GM18519 (cell line): ENCODE results near the gene EXOC6B.

Experiments used
- ATAC-seq: cut with Tn5 transposase; IDR thresholded peaks from one replicate; pipeline ENCODE4 v1.9.1; 2021; ENCODE audit warnings: mild to moderate bottlenecking, moderate library complexity; ENCODE audit not compliant: unreplicated experiment, low FRiP score

Gene EXOC6B

DNA sequence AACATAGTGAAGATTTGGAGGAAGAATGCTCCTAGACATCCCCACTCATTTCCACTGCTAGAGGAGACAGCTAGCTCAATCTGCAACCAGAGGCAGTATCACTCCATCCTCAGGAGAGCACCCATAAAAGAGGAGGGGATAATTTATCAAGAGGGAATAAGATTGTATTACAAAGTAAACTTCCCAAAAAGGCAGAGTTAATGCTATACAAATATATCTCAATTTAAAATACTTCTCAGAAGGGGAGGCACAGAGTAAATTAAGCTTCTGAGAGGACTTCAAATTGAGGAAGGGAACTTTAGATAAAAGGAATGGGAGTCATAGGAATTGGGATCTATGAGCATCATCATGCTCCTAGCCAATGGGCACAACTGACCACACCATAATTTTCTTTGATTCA is 29.1 kb downstream of the EXOC6B start:
- no peak for ATAC-seq

DNA sequence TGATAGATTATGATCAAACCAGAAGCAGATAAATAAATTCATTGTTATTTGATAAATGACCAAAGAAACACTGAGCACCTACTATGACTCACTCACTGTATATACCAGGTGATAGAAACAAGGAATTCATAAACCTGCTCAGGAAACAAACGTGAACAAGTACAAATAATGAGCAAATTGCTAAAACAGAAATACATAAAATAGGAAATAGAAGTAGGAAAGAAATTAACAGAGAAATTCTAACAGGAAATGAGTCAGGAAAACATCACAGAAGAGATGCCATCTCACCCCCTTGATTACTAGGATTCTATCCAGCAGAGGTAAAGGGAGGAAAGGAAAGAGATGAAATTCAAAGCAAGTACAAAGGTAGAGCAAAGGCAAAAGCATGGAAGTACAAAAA is 31.3 kb downstream of the EXOC6B start:
- no peak for ATAC-seq

DNA sequence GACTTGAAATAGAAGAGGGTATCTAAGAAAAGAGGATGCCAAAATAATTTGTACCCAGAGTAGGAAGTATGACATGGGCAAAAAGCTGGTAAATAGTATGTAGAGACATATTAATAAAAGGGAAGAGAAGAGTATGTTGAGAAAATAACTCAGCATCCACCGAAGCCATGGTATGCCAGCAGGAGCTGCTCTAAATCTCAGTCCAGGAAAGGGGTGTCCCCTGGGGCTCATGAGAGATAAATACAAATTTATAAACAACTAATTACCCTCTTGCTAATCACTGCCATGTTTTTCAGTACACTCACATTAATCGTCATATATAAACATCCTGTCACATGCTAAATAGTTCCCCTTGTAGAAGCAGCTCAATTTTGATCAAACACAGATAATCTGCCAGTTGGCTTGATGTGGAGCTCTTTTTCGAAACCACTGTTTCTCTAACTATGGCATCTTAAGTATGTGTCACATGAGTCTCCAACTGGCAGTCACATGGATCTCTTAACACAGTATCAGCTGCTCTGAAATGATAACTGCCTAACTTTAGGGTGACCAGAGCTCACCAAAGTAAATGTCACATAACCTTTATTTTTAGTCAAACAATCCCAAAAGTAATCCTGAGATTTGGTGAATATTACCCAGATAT is 31.9 kb downstream of the EXOC6B start:
- ATAC-seq, result no peak

DNA sequence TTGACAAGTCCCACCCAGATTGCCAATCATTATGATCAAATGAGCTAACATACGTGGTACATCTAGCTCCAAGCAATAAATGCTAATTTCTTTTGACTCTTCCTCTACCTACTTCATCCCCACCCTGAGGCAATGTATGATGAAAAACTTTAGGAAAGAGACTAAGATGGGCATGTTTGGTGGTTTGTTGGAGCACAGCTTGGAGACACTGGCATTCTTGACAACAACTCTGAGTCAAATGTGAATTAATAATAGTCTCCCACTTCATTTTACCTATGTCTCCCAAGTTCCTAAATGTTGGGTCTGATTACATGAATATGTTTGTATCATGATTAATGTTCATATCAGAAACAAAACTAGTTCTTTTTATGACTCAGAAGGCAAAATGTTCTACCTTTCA is 36.6 kb downstream of the EXOC6B start:
- ATAC-seq, result no peak

DNA sequence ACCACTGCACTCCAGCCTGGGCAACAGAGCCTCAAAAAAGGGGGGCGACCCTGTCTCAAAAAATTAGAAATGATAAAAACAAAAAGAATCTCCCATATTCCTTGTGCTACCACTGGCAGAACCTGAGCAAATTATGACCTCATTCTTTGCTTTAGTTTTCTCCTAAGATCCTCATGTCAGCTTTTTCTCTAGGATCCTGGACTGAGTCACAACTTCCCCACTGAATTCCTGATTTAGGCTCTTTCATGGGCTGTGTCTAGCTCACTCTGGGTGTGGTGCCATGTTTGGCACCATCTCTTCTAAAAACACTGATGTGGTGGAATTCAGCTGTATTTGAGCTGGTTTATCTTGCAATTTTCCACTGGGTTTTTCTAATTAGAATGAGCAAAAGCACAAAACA is 37.1 kb downstream of the EXOC6B start:
- ATAC-seq, result no peak

DNA sequence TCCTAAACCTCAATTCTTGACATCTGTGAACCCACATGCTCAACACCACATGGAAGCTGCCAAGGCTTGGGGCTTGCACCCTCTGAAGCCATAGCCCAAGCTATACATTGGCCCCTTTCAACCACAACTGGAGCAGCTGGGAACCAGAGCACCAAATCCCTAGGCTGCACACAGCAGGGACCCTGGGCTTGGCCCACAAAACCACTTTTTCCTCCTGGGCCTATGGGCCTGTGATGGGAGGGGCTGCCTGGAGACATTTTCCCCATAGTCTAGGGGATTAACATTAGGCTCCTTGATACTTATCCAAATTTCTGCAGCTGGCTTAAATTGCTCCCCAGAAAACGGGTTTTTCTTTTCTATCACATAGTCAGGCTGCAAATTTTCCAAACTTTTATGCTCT is 40.3 kb downstream of the EXOC6B start:
- ATAC-seq, result no peak

DNA sequence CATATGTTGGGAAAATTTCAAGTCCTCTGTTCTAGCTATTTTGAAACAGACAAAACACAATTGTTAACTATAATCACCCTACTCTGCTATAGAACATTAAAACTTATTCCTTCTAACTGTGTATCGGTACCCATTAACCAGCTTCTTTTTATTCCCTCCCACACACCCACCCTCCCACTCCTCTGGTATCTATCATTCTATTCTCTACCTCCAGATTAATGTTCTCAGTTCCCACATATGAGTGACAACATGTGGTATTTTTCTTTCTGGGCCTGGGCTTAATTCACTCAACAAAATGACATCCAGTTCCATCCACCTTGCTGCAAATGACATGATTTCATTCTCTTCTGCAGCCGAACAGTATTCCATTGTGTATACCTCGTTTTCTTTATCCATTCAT is 43.3 kb downstream of the EXOC6B start:
- ATAC-seq, result no peak

DNA sequence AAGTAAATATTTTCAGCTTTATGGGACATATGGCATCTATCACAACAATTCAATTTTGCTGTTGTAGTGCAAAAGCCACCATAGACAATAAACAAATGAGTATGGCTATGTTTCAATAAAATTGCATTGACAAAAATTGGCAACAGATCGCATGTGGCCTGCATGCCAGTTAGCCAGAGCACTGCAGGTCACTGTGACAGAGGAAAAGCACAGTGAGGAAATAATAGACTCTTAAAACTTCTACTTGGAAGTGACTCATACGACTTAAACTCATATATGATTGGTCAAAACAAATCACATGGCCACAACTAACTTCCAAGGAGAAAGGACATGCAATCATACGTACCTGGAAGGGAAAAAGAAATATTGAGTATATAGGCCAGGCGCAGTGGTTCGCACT is 44.4 kb downstream of the EXOC6B start:
- no peak for ATAC-seq

DNA sequence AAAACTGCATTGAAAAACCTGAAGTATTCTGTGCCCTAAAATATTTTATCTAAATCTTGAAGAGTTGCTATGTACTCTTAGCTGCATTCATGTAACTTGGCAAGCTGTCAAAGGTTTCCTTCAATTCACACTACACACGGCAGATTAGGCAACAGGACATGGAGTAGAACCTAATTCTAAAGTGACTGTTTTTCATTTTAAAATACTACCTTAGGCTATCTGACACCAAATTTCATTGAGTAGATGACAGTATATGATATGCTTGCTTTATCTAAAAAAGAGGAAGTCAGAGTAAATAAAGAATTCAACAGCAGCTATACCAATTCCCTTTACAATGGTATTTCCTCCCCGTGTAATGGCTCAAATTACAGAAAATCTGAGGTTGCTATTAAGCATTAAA is 45.4 kb downstream of the EXOC6B start:
- no peak for ATAC-seq

DNA sequence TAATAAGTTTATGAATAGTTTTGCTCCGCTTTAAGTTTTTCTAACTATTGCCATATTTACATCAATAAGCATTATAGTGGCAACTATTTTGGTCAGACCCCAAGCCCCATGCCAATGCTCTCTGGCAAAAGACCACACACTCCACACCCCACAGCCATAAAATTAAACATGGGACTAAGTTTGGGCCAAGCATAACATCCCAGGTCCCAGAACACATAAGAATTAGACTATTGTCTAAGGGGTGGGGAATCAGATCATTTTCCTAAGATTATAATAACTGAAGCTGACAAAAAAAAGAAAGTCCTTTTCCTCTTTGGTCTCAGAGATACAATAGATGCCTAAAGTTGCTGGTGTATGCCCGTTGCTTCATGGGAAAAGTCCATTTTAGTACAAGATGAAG is 46.3 kb downstream of the EXOC6B start:
- no peak for ATAC-seq

DNA sequence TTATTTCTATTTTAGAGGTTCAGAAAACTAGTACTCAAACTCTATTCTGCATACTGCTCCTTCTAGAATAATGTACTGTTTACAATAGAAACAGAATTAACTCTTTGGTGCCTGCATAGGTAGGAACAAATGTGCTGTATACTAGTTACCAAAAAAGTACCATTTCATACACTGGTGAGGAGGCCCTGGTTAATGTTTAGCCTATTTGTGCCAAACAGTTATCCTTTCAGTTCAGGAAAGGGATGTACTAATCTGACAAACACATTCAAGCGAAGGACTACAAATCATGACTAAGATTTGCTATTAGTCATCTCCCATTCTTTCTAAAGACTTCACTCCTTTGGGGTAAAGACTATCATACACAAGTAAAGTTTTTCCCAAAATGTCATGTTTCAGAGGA is 47.4 kb downstream of the EXOC6B start:
- ATAC-seq, result no peak

DNA sequence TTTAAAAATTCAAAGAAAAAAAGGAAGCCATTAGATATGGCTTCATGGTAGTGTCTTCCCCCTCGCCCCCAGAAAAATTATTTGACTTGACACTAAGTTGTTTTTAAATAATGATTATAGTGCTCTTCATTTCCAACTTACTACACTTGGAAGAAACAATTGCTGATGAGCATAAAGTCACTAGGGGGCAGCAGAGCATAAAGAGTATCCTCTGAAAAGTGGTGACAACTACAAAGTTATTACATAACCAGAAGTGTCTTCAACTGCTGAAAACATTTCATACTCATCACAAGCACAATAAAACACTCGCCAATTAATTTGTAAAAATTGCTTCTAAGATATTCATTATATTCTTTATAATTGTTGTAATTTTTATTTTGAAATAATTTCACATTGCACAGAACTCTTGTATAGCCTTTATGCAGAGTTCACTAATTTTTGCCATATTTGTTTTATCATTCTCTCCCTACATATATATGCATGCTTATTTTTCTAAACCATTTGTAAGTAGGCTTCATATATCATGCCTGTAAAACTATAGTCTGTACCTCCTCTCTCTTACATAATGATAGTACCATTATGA is 54.9 kb downstream of the EXOC6B start:
- no peak for ATAC-seq

DNA sequence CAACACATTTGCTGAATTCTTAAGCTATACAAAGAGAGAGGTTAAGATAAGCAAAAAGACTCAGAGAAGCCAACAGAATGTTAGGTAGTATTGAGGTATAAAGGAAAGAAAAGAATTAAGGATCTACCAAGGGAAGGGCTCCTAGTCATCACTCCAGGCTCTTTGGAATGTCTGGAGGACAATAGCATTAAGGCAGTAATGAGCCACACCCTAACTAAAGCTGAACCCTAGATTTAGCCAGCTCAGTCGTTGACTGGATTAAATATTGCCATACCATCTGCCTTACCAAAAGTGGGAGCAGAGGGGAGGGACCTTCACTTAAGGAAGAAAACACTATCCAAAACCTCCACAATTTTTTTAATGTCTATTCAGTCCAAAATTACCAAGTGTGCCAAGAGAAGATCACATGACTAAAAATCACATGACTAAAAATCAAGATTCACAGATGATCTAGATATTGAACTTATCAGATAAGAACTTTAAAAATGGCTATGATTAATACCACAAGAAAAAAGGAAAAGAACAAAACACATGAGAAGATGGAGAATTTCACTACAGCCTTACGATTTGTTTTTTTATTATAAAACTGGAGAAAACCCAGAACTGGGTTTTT is 59.7 kb downstream of the EXOC6B start:
- no peak for ATAC-seq

DNA sequence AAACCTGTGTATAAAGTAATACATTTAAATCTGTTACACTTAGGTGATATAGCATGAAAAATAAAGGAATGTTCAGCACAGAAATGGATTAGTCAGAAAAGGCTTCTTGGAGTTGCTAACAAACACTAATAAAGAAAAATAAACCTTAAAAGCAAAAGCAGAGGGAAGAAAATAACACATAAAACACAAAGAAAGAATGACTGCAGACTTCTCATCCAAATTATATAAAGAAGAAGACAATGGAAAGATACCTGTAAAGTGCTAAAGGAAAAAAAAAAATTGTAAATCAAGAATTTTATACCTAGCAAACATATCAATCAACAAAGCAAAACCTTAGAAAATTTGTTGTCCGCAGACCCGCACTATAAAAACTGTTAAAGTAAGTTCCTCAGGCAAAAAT is 63.6 kb downstream of the EXOC6B start:
- no peak for ATAC-seq

DNA sequence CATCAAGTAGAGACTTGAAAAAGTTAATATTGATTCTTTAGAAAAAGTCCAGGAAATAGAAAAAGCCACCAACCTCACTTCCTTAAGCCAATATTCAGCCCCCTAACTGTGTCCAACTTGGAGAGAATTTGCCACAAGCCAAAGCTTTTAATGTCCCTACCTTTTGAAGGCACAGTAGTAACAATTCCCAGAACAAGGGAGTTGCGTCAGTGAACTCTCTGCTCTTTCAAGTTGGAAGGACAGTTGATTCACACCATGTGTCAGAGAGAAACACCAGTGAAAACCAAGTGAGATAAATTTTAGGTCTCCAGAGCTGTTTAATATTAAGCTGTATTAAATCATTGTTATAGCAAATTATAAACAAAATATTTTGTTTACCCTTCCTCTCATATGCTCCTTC is 66.1 kb downstream of the EXOC6B start:
- ATAC-seq, result no peak

DNA sequence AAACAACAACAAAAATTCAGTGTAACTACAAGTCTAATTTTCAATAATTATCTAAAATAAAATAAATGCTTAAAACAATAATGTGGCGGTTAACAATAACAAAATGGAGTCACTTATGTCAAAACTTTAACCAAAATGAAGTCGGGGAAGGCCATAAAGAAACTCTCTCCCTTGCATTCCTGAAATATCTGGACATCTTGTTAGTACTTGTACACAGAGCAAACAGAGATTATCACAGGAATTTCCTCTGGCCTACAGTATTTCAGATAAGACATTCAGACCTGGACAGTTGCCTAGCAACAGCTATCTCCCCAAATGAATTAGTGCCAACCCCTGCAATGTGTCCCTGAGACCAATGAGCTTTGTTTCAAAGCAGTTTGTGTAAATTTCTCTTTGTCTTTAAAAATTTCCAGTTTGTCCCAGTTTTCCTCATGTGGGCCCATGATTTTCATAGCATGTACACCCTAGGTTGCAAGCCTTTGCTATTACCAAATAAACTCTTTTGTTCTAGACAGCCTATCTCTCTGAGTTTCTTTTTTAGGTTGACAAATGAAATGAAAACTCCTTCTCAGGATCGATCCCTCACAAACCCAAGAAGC is 68.6 kb downstream of the EXOC6B start:
- no peak for ATAC-seq

DNA sequence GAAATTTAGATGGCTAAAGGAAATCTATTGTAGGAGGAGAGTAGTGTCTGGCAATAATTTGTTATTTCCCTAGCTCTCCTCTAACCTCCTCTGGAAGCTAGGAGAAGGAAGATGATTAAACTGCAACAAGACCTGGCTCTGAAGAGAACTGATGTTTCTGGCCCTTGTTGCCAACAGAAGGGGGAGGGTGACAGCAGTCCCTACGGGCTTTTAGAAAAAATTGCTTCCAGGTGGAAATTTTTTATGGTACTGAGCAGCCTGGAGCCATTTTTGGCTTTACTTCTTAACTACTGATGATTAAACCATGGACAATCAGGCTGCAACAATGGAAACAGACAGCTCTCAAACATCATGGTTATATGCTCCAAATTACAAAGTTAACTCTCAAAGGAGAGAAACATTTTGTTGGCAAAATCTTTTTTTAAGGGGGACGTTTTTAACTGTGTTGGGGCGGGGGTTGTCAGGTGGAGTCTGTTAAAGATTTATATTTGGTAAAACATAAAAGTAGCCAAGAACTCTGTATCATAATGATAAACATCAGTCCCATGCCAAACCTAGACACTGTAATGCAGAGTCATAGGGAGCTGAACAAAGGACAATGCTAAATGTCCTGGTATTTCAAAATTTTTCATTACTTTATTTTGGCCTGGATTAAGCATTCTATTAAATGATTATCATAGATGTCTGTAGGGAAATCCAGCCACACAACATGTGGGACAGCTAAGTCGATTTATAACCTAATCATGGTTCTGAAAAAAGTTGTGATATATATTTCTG is 70.0 kb downstream of the EXOC6B start:
- no peak for ATAC-seq

DNA sequence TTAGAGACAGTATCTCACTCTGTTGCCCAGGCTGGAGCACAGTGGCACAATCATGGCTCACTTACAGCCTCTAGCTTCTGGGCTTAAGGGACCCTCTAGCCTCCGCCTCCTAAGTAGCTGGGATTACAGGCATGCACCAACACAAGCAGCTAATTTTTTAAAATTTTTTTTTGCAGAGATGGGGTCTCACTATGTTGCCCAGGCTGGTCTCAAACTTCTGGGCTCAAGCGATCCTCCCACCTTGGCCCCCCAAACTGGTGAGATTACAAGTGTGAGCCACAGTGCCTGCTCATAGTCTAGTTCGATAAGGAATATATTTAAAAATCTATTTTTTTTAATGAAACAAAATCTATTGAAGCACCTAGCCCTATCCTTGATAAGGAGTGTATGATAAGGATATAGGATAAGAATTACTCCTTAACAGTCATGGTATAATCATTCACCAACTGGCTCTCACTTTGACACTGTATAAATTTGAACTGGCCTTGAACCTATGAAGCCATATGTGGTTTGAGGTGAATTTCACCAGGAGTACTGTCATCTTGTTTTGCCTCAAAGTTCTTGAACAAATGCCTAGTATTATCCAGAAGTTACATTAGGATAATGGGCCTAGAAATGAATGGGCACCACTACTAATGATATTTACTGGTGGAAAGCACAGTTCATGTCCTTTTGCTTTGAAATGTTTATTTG is 71.1 kb downstream of the EXOC6B start:
- no peak for ATAC-seq

DNA sequence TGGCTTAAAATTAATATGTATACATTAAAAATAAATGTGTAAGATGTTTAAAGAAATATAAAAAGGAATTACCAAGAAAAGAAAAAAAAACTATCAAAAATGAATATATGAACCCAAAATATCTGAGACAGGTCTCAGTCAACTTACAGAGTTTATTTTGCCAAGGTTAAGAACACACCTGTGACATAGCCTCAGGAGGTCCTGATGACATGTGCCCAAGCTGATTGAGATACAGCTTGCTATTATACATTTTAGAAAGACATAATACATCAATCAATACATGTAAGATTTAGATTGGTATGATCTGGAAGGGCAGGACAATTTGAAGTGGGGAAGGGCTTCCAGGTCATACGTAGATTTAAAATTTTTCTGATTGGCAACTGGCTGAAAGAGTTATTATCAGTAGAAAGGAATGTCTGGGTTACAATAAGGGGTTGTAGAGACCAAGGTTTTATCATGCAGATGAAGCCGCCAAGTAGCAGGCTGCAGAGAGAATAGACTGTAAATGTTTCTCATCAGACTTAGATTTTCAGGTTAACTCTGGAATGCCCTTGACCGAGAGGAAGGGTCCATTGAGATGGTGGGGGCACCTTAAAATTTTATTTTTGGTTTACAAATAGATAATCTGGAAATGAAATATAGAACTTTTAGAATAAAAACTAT is 74.7 kb downstream of the EXOC6B start:
- ATAC-seq, result no peak

DNA sequence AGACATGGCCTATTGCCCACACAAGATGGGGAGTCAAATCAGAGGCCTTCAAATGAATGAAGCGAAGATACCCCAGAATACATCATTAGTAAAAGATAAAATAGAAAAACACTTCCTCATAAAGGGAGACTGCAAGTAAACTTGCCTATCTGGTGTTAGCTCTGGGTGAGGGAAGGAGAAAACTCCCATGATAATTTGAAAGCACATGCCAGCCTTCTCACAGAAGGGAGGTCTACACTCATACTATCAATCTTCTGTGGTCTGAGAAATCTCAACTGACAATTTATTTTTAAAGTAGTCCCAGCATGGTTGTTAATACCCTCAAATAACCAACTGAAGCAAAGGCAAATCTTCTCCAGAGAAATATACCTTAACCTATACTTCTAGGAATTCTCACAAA is 75.4 kb downstream of the EXOC6B start:
- ATAC-seq, result no peak
